NCI-H2196 treated with DMSO at 0.1 percent for 48 hours (cell line): ENCODE data around the gene CD8A.

Experiments
- DNase-seq: peaks from one replicate; lab custom pipeline; 2025; ENCODE audit not compliant: unreplicated experiment; lab: John Stamatoyannopoulos, UW

Gene CD8A

DNA sequence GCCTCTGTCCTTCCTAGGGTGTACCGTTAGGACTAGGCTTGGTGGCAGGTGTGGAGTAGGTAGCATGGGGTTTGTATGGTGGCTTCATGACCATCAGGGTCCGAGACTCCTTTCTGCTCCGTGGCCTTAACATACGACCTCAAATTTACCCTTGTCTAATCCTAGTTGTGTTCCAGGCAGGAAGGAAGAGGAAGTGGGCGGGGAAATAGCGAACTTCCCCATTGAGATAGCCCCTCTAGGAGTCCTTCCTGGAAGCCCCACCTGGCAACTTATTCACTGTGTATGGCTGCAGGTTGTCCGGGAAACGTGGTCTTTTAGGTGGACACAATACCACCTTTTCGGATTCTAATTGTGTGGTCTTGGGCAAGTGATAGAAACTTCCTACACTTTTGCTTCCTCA is 9.3 kb downstream of the CD8A start:
- DNase-seq: no peak

DNA sequence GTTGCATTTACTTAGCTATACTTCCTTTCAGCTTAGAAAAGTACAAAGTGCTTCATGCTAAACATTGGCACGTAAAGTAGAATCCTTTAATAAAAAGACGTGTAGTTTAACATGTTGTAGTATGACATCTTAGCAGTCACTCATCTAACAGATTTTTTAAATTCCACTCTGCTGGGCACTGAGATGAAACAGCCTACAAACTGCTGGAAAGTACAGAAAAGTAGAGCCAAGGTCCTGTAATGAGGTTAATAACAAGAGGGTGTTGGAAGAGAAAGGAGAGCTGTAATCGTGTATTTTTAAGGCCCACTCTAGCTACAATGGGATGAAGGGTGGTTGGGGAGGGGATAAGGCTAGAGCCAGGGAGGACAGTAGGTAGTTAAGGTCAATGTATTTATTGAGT is 10.7 kb downstream of the CD8A start:
- DNase-seq: no peak

DNA sequence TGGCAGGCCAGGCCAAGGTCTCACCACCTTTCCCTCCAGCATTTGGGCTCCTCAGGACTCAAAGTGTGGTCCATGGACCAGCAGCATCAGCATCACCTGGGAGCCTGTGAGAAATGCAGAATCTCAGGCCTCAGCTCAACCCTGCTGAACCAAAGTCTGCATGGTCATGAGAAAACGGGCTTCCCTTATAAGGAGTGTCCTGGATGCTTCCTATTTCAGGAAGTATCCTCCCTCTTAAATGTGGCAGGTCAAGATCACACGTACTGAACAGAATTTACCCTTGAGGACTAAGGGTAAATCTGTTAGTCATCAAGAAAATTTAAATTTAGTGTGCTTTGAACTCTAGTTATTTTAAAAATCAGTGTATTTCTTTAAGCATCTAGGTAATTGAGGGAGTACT is 11.8 kb downstream of the CD8A start:
- DNase-seq: no peak

DNA sequence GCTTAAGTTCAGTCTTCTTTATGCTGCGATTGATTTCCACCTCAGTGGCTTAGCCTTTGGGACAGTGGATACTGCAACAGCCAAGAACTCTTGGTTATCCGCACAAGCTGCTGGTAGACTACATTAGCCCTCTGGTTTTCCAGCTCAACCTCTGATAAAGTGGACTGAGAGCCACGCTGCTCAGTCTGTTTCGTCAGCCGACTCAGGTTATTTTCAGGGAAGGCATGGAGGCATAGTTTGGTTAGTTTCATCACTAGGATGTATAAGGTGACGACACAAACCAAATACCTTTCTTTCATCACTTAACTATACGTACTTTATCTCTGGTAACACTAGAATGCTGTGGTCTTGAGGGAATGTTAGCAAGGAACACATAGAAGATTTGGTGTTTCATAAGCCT is 14.2 kb downstream of the CD8A start:
- no peak for DNase-seq

DNA sequence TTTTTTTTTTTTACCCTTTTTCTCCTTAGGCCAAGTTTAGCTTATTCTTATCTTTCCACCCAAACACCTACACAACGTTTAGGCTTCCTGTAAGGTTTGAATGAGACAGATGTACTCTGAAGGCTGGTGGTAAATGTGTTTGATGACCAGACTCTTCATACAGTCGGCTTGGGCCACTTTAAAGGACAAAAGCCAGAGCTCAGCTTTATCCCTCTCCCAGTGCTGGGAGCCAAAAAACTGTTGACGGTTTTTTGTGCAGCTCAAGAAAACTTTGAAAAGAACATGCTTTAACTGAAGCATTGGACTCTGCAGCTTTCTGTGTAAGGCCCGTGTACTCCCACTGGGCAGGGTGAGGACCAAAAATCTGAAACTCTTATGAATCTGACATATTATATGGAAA is 15.4 kb downstream of the CD8A start:
- no peak for DNase-seq

DNA sequence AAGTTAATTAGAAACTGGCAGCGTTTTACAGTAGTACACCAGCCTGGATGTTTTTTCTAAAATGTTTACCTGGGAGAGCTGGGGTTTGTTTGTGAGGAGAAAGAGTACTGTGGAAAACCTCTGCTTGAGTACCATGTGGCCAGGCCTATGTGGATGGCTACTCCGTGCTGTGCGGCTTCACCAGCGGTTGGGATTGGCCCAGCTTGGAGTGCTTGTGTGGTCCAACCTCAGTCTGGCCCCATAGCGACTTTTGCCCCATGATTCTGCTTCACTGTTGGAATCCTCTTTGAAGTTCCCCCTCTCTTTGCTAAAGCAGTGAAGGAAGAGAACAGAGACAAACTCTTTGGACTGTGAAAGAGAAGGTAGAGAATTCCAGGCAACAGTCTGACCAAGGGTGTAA is 15.9 kb downstream of the CD8A start:
- DNase-seq: no peak

DNA sequence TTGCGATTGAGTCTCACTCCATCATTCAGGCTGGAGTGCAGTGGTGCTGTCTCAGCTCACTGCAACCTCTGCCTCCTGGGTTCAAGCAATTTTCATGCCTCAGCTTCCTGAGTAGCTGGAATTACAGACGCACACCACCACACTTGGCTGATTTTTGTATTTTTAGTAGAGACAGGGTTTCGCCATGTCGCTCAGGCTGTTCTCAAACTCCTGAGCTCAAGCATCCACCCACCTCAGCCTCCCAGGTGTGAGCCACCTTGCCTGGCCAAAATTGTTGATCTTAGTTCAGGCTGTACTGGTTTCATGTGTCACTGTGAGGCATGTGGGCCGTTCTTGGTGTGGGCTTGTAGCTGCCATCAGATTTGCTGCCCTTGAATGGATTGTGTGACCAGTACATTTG is 18.1 kb downstream of the CD8A start:
- no peak for DNase-seq

DNA sequence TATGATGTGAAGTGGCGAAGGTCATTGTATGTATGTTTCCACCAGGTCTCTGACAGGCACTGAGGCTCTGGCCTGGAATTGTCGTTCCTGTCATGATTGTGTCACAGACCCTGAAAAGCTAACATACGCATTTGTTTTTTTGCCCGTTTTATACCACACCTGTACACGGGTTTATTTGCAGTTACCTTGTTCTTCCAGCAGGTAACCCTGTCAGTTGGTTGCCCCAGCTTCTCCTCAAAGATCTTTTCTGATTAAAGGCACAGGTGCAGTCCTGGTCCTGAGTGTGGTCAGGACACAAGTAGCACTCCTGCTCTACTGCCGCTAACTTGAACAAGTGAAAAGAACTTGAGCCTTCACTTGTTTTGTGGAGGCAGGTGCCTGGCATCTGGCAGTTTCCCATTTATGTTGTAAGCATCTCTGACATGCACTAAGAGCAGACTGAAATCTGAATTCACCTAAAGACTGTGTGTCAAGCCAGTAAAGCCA is 19.9 kb downstream of the CD8A start:
- no peak for DNase-seq

DNA sequence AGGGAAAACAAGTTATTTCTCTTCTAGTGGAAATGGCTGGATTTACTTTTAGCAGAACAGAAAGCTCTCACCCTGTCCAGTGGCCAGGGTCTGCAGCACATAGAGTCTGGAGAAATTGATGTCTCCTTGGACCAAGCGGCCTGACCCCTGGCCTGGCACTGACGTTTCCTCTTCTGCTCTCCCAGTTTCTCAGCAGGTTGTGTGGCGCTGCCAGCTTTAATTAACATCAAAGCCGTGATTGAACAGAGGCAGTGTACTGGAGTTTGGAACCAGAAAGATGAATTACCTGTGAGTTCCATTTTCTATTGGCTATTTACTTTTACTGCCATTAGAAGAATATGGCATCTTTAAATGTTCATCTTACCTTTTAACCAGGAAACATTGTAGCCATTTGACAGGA is 20.9 kb downstream of the CD8A start:
- DNase-seq: no peak

DNA sequence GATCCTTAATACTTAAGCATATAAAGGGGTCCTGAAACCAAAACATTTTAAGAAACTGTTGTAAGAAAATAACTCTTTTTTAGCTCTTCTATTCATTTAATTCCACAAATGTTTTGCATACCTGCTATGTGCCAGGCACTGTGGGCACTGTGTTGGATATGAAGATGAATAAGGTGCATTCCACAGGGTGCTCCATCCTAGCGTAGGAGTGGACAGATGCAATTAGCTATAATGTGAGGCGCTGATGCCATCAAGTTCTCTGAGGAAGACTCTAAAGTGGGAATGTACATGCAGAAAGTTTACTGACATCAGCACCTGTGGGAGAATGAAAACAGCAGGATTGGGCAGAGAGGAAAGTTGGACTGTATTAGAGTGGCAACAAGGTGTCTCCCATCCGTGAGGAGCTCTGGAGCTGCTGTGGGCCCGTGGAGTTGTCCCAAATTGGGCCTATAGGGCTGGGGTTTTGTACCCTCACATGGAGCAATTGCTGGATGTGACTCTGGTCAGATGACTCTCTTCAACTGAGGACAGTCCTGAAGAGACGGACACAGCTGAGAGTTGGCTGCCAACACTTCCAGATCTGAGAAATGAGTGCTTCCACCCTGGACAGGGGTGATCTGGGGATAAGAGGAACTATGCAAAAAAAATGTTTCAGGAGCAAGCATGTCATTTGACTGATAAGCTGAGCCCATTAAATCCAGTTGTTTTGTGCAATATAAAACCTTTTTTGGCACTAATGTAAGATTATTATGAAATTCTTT is 22.3 kb downstream of the CD8A start:
- no peak for DNase-seq

DNA sequence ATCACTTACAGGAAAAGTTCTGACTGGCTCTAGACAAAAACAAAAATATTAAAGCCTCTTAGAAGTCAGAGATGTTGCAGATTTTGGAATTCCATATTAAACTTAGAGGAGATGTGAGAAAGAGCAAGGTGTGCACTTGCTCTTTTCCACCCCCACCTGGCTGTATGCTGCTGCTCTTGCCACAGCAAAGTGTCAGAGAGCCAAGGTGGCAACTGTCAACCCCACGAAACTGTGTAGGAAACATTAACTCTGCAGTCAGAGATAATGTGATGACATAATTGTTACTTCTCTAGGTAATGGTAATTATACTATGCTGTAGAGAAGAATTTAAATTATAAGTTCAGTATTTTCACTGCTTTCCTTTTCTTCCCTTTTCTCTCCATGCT is 25.4 kb downstream of the CD8A start:
- DNase-seq: no peak

DNA sequence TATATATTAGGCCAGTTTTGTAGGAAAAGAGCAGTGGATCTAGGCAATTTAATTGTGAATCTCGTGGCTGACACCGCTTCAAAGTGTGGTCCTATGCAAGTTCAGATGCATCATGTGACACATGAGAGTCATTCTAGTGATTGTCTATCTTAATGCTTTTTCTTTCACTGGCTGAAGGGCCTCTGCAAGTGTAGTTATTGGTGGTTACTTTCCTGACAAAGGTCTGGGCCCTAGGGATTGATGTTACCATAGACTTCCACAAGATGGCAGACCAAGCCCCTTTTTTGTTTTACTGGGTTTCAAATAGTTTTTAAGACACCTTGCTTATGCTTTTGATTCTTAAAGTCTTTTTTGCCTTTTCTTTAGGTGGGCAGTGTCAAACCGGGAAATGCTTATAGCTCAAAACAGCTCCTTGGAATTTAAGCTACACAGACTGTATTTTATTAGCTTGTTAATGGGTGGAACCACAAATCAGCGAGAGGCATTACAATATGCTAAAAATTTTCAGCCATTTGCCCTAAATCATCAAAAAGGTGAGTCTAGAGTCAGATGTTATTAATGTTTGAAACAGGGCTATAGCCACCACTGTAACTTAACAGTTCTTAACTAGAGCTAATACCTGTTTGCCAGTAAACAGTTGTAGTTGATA is 25.9 kb downstream of the CD8A start:
- DNase-seq: no peak

DNA sequence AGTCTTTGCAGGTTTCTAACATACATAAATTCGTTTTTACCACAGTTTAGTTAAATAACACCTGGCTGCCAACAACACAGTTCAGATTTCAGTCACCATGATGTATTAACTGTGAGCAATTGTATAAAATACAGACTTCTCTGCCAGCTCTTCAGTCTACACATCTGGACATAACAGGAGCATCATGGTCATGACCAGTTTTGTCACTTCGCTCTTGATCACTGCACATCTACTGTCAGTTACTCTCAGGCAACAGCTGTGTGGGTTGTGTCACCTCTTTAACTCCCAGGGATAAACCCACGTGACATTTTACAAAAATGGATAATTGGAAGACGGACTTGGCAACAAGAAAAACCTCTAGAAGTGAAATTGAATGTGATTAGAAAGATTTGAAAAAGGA is 30.3 kb downstream of the CD8A start:
- no peak for DNase-seq

DNA sequence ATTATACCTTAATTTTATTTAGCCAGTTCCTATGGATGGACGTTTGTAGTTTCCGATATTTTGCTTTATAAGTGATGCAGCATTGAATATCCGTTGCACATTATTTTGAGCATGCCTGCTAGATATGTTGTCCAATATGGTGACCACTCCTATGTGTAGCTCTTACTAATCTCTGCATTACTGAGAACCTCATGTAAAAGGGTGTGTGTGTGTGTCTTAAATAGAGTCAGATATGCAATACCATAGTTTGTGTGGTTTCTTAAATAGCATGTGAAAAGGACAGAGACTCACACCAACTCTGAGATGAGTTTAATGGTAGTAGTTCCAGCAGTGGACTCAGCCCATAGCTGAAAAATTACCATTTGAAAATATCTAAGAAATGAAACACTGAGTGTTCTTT is 32.3 kb downstream of the CD8A start:
- DNase-seq: no peak

DNA sequence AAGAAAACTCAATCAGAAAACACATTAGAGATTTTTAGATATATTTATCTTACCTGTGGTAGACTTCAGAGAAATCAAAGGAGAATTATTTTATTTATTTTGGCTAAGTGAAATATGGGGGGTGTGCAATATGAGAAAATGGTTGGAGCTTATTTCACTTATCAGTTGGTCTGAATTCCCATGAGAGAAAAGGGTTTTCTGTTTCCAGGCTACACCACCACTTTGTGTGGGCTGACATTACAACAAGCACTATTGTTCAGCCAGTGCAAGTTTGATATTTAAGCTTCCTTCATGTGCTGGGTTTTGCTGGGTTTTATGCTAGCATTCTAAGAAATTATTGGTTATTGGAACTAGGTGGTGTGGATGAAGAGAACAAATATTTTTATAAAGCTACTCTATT is 37.1 kb downstream of the CD8A start:
- no peak for DNase-seq

DNA sequence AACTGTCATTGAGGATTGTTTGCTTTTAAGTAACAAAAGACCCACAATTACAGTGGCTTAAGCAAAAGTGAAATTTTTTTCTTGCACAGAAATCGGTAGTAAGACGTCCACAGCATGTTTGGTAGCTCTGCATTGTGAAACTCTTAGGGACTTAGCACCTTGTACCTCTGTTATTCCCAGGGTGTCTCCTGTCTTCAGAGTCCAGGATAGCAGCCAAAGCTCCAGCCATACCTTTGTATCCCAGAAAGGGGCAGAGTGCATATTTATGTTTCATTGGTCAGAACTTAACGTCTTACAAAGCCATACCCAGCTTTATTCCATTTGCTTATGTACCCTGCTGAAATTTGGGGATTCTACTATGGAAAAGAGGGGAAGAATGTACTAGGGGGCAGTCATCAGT is 37.8 kb downstream of the CD8A start:
- DNase-seq: no peak

DNA sequence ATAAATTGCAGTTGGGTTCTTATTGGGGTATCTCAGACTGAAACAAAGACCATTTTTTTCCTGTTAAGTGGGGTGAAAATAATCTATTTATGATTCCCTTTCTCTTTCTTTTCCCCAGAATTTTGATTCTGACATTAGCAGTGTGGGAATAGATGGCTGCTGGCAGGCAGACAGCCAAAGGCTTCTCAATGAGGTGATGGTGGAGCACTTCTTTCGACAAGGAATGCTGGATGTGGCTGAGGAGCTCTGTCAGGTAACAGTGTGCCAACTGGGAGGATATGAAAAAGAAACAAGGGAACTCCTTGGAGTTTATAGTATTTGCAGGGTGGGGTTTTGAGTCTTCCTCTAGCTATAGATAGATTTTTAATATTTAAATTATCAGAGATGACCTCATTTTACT is 38.9 kb downstream of the CD8A start:
- no peak for DNase-seq

DNA sequence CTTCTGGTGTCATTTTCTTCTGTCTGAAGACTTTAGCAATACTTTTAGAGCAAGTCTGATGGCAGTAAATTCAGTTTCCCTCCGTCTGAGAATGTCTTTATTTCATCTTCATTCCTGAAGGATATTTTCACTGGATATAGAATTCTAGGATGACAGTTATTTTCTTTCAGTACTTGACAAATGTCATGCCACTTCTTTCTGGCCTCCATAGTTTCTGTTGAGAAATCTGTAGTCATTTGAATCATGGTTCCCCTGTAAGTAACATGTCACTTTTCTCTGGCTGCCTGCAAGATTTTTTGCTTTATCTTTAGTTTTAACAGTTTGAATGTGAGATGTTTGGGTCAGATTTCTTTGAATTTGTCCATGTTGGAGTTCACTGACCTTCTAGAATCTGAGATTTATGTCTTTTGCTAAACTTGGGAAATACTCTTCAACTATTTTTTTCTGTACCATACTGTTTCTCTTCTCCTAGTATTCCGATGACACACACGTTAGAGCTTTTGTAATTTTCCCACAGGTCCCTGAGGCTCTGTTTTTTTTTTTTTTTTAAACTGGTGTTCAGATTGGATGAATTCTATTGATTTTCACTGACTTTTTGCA is 40.4 kb downstream of the CD8A start:
- no peak for DNase-seq

DNA sequence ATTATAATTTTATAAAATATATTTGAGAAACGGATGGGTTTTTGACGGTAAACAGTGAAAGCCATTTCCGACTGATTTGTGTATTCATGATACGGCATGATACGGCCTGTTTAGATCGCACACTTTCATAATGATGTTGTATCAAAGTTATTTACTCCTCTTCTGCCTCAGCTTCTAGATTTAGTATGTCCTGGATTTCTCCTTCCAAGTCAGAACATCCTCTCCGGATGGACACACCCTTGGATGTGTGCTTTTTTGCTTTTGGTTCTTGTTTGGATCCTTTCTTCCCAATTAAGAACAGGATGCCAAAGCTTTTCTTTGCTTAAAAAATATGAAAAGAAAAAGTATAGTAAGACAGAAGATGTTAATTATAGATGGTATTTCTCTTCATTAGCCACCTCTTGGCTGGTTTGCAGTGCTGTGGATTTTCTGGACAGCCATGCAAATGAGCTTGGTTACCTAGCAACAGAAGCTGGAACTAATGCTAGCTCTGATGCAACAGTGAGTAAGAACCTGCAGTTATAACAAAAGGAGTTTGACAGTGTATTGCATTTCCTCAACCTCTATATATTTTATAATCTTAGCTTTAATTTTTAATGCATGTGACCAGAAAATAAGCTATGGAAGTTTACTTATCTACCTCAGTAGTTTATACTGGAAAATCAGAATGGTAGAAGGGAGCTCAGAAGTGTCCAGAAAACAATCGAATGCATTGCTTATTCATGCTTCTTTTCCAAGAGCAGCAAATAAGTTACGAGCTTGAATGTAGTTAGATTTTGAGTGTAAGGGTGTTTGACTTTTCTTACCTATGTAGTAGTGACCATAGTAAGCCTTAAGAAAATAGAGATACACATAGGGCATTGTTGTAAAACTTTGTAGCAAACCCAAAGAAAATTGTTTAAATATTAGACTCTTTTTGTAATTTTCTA is 42.7 kb downstream of the CD8A start:
- DNase-seq: no peak

DNA sequence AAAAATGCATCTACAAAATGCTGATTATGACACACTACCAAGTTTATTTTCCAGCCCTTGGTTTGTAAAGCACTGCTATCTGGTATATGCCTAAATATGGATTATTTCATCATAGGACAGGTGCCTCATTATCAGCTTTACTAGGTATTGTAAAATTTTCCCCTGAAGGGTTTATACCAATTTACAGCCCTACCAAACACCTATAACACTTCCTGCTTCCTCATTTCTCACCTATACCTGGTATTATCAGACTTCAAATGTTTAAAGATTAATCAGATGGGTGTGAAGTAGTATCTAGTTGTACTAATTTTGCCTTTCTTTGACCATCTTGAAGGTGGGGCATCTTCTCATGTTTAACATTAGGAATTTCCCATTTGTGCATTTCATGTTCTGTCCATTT is 43.8 kb downstream of the CD8A start:
- no peak for DNase-seq

DNA sequence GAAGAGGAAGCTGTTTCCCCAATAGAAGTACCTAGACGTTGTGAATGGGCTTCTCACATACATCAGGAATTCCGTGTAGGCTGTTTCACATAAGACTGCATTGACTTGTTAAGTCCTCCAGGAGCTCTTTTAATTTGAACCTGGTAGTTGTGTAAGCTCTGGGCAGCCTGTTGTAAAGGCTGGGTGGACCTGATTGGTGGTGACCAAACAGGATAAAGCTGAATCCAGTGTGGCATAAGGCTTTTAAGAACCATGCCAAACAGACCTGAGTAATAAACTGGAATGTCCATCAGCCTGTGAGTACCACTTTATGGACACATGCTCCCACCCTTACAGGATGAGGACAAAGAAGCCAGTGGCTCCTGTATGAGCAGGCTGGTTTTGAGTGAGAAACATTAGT is 46.6 kb downstream of the CD8A start:
- DNase-seq: no peak
